Measurements from ENCODE around the gene RAB8B. TPM values are rescaled to one million over a fixed set of nuclear protein-coding genes. Genes with fewer than 3 reads are reported as not detected.

Gene RAB8B
- total RNA-seq (10 to 100 TPM; 19.3 to 20.8 TPM), polyA plus RNA-seq (ENCODE audit: insufficient read depth, low read depth, low replicate concordance) (38.7 TPM)
- long read RNA-seq, donor 1, full-length matches to known transcripts, result 14 of 14 reads
- long read RNA-seq, donor 1, partial matches to known transcripts, result 0 of 14 reads
- long read RNA-seq, donor 1, other reads (novel, unspliced or antisense), result 0 of 14 reads
- long read RNA-seq, donor 2, full-length matches to known transcripts, result 12 of 30 reads
- long read RNA-seq, donor 2, partial matches to known transcripts, result 18 of 30 reads
- long read RNA-seq, donor 2, other reads (novel, unspliced or antisense), result 0 of 30 reads

DNA sequence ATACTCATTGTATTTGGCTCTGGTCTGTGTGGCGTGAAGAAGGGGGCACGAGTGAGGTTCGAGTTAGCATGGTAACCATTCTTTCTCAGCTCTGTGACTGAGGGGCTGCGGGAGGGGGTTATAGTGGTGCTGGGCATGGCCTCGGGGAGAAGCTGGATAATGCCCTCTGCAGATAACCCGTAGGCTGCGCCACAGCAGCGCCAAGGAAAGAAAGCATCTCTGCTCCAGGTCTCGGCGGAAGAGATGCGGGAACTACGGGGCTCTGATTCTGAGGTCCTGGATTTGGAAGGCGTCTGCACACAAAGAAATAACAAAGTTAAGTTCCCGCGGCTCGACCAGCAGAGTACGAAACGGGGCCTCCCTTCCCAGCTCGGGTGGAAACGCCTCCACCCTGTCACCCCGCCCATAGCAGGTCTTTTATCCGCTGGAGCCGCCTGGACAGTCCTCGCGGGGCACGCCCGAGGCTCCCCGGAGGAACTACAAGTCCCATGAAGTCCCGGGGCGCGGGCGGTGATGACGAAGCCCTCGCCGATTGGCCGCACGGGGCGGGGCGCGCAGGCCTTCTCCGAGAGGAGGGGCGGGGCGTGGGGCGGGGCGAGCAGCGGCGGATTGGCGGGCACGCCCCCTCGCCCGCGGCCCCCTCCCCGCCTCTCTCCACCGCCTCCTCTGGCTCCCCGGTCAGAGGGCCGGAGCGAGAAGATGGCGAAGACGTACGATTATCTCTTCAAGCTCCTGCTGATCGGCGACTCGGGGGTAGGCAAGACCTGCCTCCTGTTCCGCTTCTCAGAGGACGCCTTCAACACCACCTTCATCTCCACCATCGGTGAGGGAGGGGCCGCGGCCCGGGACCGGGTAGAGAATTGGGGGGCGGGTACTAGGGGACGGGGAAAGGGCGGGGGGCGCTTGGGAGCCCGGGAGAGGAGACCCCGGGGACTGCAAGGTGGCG, at the start of gene RAB8B:
Gene RAB8B (plus strand): TSS at position 681 of the 946 bp plus-strand sequence. CDS start 19 bp downstream, at position 700.
- Histone ChIP-seq H3K27me3 (no peaks in the 10 kb centered on the region), H3K27ac (peak within 1 kb of the TSS; percentile 86 to 87), H3K36me3 (ENCODE audit: low read depth, missing control alignments) (no peaks in the 10 kb centered on the region), H3K9me3 (no peaks in the 10 kb centered on the region), H3K4me1 (peaks cover 18% of the 10 kb centered on the region), H3K4me3 (peak within 1 kb of the TSS; percentile 82 to 96)
- intact Hi-C loops (cut with DNase I; ENCODE audit: low total_unique reads), result no loop called here
- WGBS, 2 donors, result 0 to 1% methylated on average over 21 to 77 of the region's 77 CpGs
- DNase-seq, result peak; percentile 99
- TF ChIP-seq CTCF (IDR thresholded peaks at IDR 0.05), result no peak
- no peak for TF ChIP-seq POLR2A (IDR thresholded peaks at IDR 0.05)

DNA sequence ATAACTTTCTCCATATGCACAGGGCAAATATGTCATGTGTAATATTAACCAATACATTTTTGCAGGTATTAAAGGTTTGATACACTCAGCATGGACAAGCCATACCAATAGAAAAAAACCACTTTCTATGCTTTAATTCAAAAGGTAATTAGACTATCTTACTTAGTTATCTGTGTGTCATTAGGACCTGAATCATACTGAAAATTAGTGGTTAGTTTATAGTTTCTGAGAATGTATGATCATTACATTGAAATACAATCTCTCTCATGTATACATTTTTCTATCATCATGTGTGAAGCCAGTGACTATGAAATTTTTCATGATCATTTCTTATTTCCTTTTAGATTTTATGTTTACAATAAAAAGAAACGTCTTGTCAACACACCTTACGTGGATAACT, 48.5 kb upstream of the RAB8B start:
- Histone ChIP-seq H3K4me3 (no peak overlapping the region), H3K27ac (no peak overlapping the region), H3K27me3 (no peaks in the 10 kb centered on the region), H3K36me3 (ENCODE audit: low read depth, missing control alignments) (no peaks in the 10 kb centered on the region), H3K9me3 (no peaks in the 10 kb centered on the region), H3K4me1 (no peaks in the 10 kb centered on the region)
- intact Hi-C loops (cut with DNase I; ENCODE audit: low total_unique reads), result no loop called here
- DNase-seq, result no peak
- TF ChIP-seq CTCF (IDR thresholded peaks at IDR 0.05) (no peak), POLR2A (IDR thresholded peaks at IDR 0.05) (no peak)
- WGBS, 2 donors, result 87 to 95% methylated on average over 2 of the region's 2 CpGs

DNA sequence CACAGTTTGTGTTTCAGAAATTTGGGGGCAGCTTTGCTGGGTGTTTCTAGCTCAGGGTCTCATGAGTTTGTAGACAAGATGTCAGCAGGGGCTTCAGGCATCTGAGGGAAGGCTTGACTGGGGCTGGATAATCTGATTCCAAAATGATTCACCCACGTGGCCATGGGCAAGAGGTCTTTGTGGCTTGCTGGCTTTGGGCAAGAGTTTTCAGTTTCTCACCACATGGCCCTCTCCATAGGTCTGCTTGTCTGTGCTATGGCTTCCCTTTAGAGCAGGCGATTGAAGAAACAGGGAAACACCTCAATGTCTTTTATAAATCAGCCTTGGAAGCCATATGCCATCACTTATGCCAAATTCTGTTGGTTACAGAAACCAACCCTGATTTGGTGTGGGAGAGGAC, 44.0 kb upstream of the RAB8B start:
- H3K4me3 ChIP-seq, result no peak overlapping the region
- H3K27ac ChIP-seq, result no peak overlapping the region
- TF ChIP-seq POLR2A (IDR thresholded peaks at IDR 0.05) (no peak), CTCF (IDR thresholded peaks at IDR 0.05) (no peak)
- DNase-seq, result no peak
- no peaks in the 10 kb centered on the region for H3K36me3 ChIP-seq (ENCODE audit: low read depth, missing control alignments)
- WGBS, 2 donors, result 97 to 100% methylated on average over 1 to 2 of the region's 2 CpGs
- no peaks in the 10 kb centered on the region for H3K4me1 ChIP-seq
- no peaks in the 10 kb centered on the region for H3K9me3 ChIP-seq
- no peaks in the 10 kb centered on the region for H3K27me3 ChIP-seq
- intact Hi-C loops (cut with DNase I; ENCODE audit: low total_unique reads), result no loop called here

GRCh38 chr15:63146684-63147083, 42.7 kb upstream of the RAB8B start:
- TF ChIP-seq CTCF (IDR thresholded peaks at IDR 0.05) (no peak), POLR2A (IDR thresholded peaks at IDR 0.05) (no peak)
- H3K4me3 ChIP-seq, result no peak overlapping the region
- no peak for DNase-seq
- H3K36me3 ChIP-seq (ENCODE audit: low read depth, missing control alignments), result no peaks in the 10 kb centered on the region
- no peak overlapping the region for H3K27ac ChIP-seq
- intact Hi-C loops (cut with DNase I; ENCODE audit: low total_unique reads), result no loop called here
- no peaks in the 10 kb centered on the region for H3K9me3 ChIP-seq
- H3K27me3 ChIP-seq, result no peaks in the 10 kb centered on the region
- 79 to 84% methylated on average over 3 of the region's 3 CpGs for WGBS, 2 donors
- no peaks in the 10 kb centered on the region for H3K4me1 ChIP-seq

Data from testis (tissue), 5 donors.